Amygdala (tissue), 56 donors: ENCODE data around the gene AADACL4.
"Not testable (repeated sequence)": the region's sequence is repeated elsewhere in the genome, so short reads cannot be mapped to it uniquely, and the experiment has no call there.

Source experiments
- DNase-seq, 56 donors: peaks; one replicate each; lab custom pipeline; 2025; lab: John Stamatoyannopoulos, UW

Gene AADACL4

DNA sequence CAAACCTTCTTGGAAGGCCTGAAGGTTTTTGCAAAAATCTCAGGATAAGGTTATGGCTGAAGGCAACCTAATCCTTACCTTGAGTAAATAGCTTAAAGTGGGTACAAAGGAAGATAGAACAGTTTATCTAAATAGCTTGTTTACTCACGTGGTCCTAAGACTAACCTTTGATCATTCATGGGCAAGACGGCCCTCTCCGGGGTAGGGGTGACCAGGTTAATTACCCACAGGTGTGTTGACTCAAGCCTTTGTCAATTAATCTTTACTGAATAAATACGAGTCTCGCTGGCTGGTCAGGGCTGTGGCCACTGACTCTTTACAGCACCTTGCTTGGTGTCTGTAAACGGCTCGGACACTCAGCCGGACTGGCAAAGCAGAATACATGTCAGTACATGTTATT, 10.8 kb downstream of the AADACL4 start:
- no peak for DNase-seq

GRCh38 chr1:12656575-12656974, 12.7 kb downstream of the AADACL4 start:
- no peak for DNase-seq

DNA sequence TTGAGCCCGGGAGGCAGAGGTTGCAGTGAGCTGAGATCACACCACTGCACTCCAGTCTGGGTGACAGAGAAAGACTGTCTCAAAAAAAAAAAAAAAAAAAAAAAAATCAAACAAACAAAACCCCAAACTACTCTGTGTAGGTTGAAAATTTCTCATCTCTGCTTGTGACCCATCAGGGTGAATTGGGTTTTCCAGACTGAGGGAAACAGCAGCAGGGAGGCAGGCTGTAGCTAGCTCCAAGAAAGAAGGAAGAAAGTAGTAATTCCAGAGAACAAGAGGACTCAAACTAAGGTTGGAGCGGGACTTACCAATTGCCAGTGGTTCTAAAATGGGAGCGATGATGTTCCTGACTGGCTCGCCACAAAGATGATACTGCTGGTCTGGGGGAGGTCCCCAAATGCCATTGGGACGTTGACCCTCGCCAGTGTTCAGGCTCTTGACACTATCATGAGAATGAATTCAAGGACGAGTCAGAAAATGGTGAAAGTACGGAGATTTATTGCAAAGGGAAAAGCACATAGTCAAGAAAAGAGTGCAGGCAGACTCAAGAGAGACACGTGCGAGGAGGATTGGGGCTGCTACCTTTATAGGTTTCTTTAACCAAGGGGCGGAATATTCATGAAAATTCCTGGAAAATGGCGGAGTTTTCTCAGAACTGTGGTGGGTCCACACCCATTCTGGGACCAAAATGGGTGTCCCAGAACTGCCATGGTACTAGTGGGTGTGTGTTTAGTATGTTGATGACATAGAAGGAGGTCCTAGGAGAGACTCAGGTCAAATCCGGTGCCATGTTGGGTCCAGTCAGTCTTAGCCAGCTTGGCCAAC, 13.4 kb downstream of the AADACL4 start:
- no peak for DNase-seq

DNA sequence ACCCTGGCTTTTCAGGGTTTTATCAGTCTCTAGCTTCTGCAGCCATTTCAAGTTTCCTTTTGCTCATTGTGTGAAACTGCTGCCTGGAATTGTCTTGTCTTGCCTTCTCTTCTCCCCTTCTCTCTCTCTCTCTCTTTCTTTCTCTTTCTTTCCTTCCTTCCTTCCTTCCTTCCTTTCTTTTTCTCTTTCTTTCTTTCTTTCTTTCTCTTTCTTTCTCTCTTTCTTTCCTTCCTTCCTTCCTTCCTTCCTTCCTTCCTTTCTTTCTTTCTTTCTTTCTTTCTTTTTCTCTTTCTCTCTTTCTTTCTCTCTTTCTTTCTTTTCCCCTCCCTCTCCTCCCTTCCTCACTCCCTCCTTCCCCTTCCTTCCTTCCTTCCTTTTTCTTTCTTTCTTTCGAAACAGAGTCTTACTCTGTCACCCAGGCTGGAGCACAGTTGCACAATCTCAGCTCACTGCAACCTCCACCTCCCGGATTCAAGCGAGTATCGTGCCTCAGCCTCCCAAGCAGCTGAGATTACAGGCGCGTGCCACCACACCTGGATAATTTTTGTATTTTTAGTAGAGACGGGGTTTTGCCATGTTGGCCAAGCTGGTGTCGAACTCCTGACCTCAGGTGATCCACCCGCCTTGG, 14.1 kb downstream of the AADACL4 start:
- DNase-seq: not testable (repeated sequence)

GRCh38 chr1:12658531-12659453, 14.9 kb downstream of the AADACL4 start:
- DNase-seq: peak in 46 of 56 donors; percentile 1 to 75 (median 30)

DNA sequence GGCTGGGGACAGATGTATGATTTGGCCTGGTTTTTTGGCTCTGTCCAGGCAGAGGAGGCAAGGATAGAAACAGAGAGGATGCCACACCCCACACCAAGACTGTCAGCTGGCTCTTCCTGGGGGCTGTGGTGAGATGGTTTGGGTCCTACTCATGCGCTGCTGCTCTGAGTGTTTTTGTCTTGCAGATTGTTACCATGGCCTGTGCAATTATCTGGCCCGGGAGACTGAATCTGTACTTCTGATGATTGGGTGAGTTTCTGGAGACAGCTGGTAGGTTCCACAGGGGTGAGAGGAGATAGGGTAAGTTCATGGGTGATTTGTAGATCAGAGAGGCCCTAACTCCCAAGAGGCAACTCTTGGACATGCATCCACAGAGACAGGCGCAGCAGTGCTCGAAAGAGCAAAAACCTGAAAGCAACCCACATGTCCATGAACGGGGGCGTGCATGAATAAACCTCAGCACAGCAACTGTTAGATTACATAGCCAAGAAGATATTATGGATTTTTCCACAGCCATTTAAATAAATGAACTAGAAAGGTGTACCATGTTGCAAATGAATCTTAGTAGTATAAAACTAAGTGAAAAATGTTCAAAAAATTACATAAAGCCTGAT, 17.8 kb downstream of the AADACL4 start:
- DNase-seq: no peak

- DNase-seq: no peak
These were observed 18.7 kb downstream of the AADACL4 start for GRCh38 chr1:12662556-12662955.

DNA sequence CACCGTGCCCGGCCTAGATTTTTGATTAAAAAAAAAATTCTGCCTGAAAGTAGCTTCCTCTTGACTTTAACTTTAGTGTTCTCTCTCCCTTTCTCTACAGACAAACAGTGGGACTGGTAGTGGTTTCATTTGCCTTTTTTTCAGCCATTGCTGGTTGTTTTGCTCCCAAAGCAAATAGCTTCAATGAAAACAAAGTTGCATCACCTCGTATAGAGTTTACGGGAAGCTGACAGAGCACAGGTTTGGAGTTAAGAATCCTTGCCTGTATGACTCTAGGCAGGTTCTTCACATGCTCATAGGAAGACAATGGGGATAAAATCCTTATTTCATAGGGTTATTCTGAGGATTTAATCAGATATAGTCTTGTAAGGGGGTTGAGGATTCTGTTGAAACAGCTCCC, 21.6 kb downstream of the AADACL4 start:
- no peak for DNase-seq

GRCh38 chr1:12666141-12666735, 22.4 kb downstream of the AADACL4 start:
- DNase-seq: no peak

DNA sequence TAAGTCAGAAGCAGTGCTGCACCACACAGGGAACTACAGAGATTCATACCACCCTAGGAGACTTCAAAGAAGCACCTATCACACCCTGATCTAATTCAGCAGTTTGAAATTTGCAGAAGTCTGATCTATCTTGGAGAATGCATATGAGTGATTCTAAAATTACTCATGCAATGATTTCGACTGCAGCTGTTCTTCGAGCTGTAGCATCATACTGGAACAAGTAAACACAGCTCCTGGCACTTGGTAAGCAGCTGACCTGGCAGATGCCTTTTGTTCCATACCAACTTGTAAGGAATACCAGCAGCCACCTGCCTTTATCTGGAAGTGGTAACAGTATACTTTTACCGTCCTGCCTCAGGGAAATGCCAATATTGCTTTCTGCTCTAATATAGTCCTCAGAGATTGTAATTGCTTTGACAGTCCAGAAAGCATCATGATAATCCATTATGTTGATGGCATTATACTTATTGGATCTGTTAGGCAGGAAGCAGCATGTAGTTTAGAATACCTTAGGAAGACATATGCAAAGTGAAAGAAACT, 25.7 kb downstream of the AADACL4 start:
- DNase-seq: no peak

DNA sequence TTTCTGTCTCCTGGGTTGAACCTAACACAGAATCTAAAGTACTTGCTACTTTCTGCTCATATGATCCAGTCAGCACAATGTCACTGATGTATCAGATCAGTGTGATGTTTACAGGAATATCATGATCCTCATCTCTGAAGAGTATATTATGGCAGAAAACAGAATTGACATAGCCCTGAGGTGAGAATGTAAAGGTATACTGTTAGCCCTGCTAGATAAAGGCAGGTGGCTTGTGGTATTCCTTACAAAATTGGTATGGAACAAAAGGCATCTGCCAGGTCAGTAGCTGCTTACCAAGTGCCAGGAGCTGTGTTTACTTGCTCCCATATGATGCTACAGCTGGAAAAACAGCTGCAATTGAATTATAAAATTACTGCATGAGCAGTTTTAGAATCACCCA, 30.5 kb downstream of the AADACL4 start:
- DNase-seq: no peak

DNA sequence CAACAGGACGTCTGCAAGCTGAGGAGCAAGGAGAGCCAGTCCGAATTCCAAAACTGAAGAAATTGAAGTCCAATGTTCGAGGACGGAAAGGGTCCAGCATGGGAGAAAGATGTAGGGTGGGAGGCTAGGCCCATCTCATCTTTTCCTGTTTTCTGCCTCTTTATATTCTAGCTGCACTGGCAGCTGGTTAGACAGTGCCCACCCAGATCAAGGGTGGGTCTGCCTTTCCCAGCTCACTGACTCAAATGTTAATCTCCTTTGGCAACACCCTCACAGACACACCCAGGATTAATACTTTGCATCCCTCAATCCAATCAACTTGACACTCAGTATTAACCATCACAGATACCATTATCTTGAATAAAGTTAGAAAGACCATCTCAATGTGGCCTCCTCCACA, 32.2 kb downstream of the AADACL4 start:
- DNase-seq: not testable (repeated sequence)

- peak in 11 of 56 donors; percentile 3 to 28 (median 11) for DNase-seq
These were observed 33.7 kb downstream of the AADACL4 start for GRCh38 chr1:12677565-12677964.

DNA sequence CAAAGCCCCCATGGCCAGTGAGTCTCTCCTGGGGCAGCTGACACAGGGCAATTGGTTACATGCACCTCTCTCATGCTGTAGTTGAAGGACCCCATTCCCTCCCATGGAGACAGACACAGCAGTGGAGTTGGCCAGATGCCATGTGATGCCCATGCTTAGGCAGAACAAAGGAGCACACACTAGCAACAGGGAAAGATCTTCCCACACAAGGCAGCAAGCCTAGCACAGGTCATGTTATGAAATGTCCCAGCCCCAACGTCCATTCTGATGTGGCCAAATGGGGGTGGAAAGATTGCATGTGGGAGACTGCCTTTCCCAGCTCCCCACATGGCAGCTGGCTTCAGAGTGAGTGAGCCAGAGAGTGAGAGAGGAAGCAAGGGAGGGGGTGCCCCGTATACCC, 34.5 kb downstream of the AADACL4 start:
- peak in 1 of 56 donors; percentile 19 for DNase-seq

- DNase-seq: no peak
These were observed 34.9 kb downstream of the AADACL4 start for GRCh38 chr1:12678820-12679219.

GRCh38 chr1:12690156-12690555, 46.3 kb downstream of the AADACL4 start:
- peak in 8 of 56 donors; percentile 3 to 31 (median 10) for DNase-seq

- DNase-seq: no peak
These were observed 49.3 kb downstream of the AADACL4 start for GRCh38 chr1:12692967-12693782.

- no peak for DNase-seq
These were observed 52.8 kb downstream of the AADACL4 start for GRCh38 chr1:12696658-12697057.

DNA sequence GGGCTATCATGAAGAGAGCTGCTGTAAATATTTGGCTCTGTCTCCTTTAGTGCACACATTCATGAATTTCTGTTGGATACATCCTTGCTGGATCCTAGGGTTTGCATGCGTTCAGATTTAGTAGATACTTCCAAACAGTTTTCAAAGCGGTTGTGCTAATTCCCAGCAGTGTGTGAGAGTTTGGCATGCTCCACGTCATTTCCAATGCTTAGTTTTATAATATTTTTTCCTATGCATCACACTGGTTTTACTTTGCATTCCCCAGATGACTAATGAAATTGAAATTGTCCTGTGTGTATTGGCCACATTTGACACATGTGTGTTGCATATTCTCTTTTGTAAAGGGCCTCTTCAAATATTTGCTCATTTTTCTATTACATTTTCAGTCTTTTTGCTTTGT, 53.5 kb downstream of the AADACL4 start:
- DNase-seq: no peak
